ENCODE measurements around the gene CEP170B.
"Not testable (repeated sequence)": the region's sequence is repeated elsewhere in the genome, so short reads cannot be mapped to it uniquely, and the experiment has no call there.

Gene CEP170B

GRCh38 chr14:104892531-104893434, 27.7 kb downstream of the CEP170B start:
- DNase-seq = no peak

- no peak for DNase-seq
Observed at GRCh38 chr14:104893435-104894207, 28.6 kb downstream of the CEP170B start.

GRCh38 chr14:104894331-104895206, 29.5 kb downstream of the CEP170B start:
- no peak for DNase-seq

- DNase-seq = no peak
Observed at GRCh38 chr14:104895207-104895785, 30.2 kb downstream of the CEP170B start.

- DNase-seq = no peak
Observed at GRCh38 chr14:104895786-104896661, 31.0 kb downstream of the CEP170B start.

GRCh38 chr14:104897330-104898194, 32.5 kb downstream of the CEP170B start:
- DNase-seq = no peak

GRCh38 chr14:104898195-104898558, 33.1 kb downstream of the CEP170B start:
- DNase-seq = no peak

GRCh38 chr14:104898870-104899510, 33.9 kb downstream of the CEP170B start:
- no peak for DNase-seq

GRCh38 chr14:104899781-104900180, 34.7 kb downstream of the CEP170B start:
- no peak for DNase-seq

GRCh38 chr14:104900639-104901512, 35.8 kb downstream of the CEP170B start:
- DNase-seq = no peak

GRCh38 chr14:104903990-104904389, 38.9 kb downstream of the CEP170B start:
- DNase-seq = no peak

- not testable (repeated sequence) for DNase-seq
Observed at GRCh38 chr14:104904650-104905578, 39.8 kb downstream of the CEP170B start.

- DNase-seq = not testable (repeated sequence)
Observed at GRCh38 chr14:104905579-104905933, 40.5 kb downstream of the CEP170B start.

- no peak for DNase-seq
Observed at GRCh38 chr14:104908303-104908702, 43.2 kb downstream of the CEP170B start.

- DNase-seq = no peak
Observed at GRCh38 chr14:104912053-104912452, 47.0 kb downstream of the CEP170B start.

- no peak for DNase-seq
Observed at GRCh38 chr14:104913435-104913834, 48.4 kb downstream of the CEP170B start.

GRCh38 chr14:104917116-104917515, 52.0 kb downstream of the CEP170B start:
- DNase-seq = no peak

- DNase-seq = no peak
Observed at GRCh38 chr14:104917993-104918392, 52.9 kb downstream of the CEP170B start.

All from EL (cell line).